ENCODE measurements around the gene CFAP251.
A peak's percentile ranks its signal among the peaks of the same experiment; 100 is the strongest.
"Not testable (repeated sequence)": the region's sequence is repeated elsewhere in the genome, so short reads cannot be mapped to it uniquely, and the experiment has no call there.

CFAP251 gene

DNA sequence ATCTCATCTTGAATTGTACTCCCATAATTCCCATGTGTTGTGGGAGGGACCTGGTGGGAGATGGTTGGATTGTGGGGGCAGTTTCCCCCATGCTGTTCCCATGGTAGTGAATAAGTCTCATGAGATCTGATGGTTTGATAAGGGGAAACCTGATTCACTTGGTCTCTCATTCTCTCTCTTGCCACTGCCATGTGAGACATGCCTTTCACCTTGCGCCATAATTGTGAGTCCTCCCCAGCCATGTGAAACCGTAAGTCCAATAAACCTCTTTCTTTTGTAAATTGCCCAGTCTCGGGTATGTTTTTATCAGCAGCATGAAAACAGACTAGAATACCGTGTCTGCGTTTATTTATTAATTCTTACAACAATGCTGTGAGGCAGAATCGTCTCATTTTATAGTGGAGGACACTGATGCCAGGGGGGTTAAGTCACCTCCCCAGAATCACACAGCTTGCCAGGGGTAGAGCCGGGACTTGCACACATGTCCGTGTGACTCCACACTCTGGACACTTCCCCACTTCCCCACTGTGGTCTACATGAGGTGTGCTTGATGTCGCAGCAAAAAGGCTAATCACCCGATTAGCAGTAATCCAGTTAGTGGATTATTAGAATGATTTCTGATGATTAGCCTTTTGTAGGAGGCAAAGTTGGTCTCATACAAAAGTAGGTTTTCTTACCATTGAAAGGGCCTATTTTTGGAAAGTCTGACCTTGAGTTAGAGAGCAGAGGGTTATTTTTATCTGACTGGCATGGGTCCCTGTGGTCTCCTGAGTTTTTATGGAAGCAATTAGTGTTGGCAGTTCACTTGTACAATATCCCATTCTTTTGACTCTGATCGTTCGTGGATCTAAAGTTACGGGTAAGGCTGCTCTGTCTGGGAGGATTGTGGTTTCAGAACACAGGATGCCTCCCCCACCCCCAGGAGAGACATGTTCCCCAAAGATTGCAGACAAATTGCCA is 55.9 kb downstream of the CFAP251 start:
- DNase-seq (ENCODE audit: low read depth in 2 of 2) = no peak

DNA sequence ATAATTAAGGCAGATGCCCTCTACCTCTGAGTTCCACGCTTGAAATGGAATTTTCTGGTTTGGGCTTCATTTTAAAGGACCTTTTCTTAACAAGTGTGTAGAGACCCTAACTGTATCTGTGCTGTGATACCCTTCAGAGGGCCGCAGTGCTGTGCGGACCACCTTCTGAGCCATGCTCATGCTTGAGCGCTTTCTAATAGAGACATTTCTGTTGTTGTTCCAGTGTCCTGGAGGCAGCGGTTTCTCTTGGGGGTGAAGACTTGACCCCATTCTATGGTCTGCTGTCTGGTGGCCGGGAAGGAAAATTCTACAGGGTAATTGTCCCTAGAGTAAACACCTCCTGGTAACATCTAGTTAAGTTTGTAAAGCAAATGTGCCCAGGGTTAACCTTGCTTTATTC is 56.6 kb downstream of the CFAP251 start:
- no peak for DNase-seq (ENCODE audit: low read depth in 2 of 2)

DNA sequence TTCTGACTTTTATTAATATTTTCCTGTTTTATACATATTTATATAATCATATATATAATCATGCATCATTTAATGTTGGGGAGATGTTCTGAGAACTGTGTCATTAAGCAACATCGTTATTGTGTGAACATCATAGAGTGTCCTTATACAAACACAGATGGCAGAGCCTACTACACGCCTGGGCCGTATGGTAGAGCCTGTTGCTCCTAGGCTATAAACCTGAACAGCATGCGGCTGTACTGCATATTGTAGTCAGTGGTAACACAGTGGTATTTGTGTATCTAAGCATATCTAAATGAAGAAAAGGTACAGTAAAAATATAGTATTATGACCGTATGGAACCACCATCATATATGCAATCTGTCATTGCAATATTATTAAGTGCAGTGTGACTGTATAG is 58.6 kb downstream of the CFAP251 start:
- no peak for DNase-seq (ENCODE audit: low read depth in 2 of 2)

DNA sequence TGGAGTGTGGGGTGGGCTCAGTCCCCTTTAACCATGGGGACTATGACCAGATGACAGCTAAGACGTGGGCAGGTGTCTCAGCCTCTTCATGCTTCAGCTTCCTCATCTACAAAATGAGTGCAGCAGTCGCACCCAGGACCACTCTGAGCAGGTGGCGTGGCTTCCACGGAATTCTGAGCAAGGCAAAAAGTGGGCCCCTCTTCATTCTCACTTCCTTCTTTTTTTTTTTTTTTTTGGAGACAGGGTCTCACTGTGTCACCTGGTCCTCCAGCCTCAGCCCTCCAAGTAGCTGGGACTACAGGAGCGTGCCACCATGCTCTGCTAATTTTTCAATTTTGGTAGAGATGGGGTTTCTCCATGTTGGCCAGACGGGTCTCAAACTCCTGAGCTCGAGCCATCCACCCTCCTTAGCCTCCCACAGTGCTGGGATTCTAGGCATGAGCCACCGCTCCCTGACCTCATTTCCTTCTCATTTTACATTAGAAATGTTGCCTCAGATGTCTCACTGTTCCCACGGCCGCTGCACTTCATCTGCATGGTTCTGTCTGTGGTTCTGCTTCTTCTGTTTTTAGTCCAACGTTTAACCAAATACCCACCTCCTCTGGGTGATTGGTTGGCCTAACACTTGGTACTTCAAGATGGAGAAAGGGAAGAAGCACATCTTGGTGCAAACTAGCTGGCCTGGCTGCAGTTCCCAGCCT is 61.9 kb downstream of the CFAP251 start:
- DNase-seq (ENCODE audit: low read depth in 2 of 2) = no peak

DNA sequence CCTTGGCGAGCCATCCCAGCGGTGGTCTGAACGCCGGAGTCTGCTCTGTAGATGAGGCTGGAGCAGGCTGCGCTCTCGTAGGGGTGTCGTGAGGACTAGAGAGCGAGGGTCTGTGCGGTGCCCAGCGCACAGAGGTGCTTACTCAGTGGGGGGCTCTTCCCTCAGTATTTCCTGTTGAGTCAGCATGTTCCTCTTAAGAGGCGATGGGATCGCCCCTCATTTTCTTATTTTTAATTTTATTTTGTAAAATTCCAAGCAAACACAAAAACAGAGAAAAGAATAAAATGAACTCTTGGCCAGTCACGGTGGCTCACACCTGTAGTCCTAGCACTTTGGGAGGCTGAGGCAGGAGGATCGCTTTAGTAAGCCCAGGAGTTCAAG is 62.5 kb downstream of the CFAP251 start:
- no peak for DNase-seq (ENCODE audit: low read depth in 2 of 2)

DNA sequence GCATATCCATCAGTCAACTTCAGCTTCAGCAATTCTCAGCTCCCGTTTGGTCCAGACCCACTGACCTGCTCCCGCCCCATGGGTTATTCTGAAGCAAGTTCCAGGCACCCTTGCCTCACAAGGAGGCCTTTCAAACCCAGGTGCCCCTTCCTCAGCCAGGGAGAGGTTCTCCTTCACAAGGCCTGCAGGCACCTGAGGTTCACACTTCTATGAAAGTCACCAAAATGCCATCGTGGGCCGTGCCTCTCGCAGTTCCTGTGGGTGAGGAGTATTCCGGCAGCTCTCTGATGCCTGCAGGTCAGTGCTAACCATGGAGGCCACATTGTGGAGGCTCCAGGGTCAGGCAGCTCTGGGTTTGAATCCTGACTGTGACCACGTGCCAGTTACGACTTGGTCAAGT is 63.1 kb downstream of the CFAP251 start:
- DNase-seq (ENCODE audit: low read depth in 2 of 2) = no peak

DNA sequence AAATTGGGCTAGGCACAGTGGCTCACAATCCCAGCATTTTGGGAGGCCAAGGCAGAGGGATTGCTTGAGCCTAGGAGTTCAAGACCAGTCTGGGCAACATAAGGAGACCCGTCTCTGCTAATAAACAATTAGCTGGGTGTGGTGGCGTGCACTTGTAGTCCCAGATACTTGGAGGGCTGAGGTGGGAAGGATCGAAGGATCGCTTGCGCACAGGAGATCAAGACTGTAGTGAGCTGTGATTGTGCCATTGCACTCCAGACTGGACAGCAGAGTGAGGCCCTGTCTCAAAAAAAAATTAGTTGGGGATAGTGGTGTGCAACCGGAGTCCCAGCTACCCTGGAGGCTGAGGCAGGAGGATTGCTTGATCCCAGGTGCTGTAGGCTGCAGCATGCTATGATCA is 64.6 kb downstream of the CFAP251 start:
- no peak for DNase-seq (ENCODE audit: low read depth in 2 of 2)

DNA sequence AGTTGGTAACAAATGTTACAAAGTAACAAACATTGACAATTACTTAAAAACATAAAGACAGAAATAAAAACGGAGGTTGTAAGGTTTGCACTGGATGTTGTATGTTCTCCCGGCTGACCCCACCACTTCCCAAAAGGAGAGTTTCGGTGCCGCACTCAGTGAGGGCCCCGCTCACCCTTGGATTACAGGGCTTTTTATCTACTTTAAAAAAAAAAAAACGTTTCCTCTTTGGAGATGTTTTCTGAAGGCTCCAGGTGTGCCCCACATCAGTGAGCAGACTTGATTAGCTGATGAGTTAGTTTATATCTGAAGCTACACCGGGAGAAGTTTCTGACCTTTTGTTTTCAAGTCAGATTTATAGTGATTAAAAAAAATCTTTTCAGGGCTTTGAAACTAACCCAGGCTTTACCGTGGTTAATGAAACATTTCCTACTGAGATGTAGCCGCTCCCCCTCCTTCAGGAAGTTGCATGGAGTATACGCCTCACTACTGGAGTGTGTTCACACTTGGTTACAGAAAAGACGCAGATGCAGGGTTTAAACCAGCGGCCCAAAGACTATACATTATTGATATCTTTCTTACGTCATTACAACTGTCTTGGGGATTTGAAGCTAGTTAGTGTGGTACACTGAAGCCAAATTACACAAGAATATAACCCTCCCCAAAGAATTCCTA is 65.3 kb downstream of the CFAP251 start:
- DNase-seq (ENCODE audit: low read depth in 2 of 2) = no peak

DNA sequence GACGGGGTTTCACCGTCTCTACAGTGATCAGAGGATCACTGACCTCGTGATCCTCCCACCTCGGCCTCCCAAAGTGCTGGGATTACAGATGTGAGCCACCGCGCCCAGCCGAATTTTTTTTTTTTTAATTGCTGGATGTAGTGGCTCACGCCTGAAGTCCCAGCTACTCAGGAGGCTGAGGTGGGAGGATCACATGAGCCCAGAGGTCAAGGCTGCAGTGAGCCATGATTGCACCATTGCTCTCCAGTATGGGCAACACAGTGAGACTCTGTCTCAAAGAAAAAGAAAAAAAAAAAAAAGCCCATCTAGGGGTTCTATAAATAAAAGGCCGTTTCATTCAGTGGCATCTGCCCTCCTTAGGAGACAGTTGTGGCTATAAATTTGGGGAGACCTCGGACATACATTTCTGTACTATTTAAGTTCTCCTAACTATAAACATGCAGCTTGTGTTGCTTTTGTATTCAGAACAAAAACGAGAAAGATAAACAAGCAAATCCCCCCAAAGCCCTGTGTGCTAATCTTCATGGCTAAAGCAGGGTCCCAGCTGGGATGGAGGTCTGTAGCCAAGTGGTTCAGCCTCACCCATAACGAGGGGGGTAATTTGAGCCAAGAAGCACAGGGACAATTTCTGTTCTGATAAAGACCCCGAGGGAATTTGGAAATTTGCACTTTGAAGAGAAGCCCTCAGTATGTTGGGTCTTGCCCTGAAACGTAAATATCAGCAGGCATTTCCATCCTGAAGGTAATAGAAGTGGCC is 68.3 kb downstream of the CFAP251 start:
- DNase-seq (ENCODE audit: low read depth in 2 of 2) = no peak

DNA sequence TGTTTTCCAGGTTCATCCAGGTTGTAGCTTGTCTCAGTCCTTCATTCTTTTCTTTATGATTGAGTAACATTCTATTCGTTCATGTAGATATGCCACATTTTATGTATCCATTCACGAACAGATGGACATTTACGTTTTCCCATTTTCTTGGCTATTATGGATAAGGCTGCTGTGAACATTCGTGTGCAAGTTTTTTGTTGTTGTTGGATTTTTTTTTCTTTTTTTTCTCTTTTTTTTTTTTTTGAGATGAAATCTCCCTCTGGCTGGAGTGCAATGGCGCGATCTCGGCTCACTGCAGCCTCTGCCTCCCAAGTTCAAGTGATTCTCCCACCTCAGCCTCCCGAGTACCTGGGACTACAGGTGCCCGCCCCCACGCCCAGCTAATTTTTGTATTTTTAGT is 70.1 kb downstream of the CFAP251 start:
- DNase-seq (ENCODE audit: low read depth in 2 of 2) = not testable (repeated sequence)

DNA sequence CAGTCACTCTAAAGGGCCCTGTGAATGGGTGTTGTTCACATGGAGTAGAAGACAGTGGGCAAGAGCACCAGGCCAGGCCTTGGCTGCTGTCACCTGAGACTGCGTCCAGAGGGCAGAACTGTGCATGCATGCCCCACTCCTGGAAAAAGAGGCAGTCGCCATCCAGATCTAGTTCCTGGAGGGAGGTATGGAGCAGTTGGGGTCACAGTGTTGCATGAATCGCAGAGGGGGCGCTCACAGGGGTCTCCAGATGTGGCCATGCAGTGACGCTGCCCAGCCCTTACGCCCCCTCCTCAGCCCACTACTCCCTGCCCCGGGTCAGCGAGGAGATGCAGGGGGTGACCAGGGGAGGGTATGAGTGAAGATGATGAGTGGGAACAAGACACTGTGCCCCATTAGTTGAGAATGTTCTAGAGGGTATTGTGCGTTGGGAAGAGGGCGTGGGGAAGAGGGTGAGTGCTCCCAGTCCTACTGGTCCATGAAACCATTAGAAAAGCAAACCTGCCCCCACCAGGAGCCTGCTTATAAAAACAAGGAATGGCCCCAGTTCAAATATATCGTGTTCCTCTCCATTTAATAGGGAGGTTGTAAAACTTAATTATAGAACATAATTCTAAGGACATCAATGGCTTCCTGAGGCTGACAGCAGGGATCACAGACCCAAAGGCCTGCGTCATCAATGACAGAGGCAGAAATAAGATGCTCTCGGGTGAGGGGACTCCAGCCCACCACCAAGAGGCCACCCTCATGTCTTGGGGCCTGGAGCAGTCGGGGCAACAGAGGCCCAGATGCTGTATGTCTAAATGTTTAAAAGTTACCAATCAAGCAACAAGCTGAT is 71.1 kb downstream of the CFAP251 start:
- no peak for DNase-seq (ENCODE audit: low read depth in 2 of 2)

DNA sequence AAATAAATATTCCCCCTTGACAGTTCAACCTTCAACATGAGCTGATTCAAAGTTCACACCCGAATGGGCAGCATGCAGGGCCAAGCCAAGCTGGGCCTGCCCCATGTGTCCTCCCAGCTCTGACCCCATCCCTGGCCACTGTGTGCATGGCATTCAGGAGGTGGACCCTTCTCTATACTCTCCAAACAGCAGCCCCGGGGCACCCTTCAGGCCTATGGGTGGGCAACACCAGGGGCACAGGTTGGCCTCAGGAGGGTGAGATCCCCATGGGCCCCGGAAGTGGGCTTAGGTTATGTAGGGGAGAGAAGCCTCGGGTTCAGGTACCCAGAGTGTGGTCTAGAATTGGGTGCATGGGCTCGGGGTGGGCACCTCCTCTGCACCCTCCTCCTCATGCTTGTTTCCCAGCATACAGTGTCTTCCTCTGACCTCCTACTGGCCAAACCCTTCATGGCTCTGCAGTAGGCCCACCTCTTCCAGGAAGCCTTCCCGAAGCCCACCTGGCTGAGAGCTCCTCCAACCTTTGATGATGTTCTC is 71.8 kb downstream of the CFAP251 start:
- DNase-seq (ENCODE audit: low read depth in 2 of 2) = no peak

DNA sequence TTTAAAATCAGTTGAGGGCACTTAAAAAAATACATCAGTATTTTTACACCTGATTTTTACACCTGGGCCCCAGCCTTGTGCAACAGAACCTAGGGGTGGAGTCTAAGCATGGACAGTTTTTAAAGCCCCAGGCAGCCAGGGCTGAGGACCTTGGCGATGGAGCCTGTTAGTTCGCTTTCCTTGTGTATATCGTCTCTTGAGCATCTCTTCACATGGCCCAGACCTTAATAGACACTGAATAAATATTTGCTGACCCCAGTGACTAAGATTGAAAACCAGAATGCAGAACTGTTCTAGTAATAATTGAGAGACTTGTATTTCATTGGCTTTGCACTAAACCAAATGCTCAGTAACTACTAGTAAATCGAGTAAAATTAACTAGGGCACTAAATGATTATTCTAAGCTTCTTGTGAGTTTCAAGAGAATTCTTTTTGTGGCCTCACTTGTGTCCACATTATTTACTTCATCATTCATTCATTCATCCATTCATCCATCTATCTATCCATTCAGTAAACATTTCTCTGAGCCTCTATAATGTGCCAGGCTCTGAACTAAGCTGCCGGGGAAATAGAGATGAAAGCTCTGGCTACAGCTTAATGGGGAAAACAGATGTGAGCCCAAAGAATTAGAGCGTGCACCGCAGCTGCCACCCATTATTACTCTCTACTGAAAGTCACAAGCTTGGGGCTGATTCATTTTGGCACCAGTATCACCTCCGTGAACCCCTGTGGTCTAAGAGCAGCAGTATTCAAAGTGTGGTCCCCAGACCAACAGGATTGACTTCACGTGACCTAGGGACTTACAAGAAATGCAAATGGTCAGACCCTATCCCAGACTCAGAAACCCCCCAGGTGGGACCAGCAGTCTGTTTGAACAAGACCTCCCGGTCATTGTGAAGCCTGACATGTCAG is 72.6 kb downstream of the CFAP251 start:
- peak in 1 of 2 experiments; percentile 24 for DNase-seq (ENCODE audit: low read depth in 2 of 2)

DNA sequence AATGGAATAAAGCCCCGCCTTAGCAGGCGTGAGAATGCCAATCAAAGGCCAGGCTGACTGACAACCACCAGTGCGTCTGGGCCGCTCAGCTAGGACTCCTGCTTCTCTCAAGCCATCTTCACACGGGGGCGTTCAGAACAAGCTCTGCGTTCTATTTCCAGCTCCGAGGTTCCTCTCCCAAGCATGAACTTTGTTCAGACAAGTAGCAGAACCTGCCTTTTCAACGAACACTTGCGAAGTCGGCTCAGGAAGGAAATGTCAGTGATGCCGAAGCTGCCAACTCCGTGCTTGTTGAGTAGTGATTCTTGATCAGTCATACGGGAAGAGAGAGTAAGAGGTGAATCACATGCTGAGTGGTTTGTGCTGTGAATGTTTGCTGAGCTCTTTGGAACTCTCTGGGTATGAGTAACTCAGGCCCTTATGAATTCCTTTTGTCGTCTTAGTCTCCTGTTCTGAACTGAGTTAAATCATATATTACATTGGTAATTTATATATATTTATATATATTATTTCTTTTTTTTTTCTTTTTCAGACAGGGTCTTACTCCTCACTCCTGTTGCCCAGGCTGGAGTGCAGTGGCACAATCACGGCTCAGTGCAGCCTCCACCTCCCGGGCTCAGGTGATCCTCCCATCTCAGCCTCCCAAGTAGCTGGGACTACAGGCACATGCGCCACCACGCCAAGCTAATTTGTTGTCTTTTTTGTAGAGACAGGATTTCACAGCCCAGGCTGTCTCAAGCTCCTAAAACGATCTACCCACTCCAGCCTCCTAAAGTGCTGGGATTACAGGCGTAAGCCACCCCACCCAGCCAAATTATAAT is 73.9 kb downstream of the CFAP251 start:
- peak; percentile 49 to 57 for DNase-seq (ENCODE audit: low read depth in 2 of 2)

DNA sequence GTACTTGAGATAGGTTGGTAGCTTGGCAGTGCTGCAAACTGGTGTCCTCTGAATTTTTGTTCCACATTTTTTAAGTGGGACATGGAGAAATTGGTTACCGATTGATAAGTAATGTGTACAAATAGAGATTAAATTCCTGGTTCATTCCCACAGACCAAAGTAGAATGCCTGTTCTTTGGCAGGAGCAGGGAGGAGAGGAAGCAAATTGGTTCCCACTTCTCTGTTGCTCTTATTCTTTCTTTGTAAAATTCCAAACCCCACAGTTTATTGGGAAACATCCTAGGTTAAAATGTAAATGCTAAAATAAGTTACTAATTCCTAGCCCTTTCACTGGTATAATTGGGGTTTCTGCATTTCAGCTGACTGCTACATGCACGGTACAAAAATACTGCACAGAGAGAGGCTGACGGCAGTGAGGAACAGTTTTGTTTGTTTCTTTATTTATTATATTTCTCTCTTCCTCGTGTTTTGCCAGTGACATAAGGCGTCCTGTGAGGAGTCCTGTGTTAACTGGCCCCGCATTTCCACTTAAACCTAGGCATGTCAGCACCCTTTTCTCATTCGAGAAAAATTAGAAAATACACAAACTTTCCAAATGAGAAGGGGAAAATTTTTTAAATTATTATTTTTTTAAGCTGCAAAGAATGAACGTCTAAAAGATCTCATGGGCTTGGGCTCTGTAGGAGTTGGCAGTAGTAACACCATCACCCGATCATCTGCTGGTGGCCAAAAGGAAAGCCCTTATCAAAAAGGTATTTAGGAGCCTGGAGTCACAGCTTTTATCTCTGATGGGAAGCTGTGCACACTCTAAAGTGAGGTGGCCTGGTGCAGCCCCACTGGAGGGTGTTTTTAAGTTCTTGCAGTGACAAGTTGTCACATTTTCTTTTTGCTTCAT is 77.9 kb downstream of the CFAP251 start:
- no peak for DNase-seq (ENCODE audit: low read depth in 2 of 2)

DNA sequence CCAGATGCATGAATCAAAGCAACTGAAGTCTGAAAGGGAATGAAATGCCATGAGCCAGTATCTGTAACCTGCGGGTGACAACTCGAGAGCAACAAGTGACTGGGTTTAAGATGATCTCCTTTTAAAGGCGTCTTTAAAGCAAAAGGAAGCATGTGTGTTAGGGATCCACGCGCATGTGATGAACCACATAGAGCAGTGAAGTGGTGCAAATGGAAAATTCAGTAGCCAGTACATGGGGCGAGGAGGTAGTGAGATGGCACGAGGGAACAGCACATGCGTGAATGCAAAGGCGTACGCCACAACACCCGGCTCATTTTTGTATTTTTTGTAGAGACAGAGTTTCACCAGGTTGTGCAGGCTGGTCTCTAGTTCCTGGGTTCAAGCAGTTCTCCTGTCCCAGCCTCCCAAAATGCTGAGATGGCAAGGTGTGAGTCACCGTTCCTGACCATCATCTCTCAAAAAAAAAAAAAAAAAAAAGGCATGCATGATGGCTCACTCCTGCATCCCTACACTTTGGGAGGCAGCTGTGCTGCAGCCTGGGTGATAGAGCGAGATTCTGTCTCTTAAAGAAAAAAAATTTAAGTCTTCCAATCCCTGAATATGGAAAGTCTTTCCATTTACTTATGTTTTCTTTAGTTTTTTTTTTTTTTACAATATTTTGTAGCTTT is 78.7 kb downstream of the CFAP251 start:
- DNase-seq (ENCODE audit: low read depth in 2 of 2) = no peak

Measured in stimulated activated CD4-positive, alpha-beta T cell treated with anti-CD3 and anti-CD28 coated beads, Interleukin-12 subunit alpha, Interleukin-12 subunit beta, amount 100 ng/mL, for 24 hours (primary cell).